Liver (tissue), 9 donors: ENCODE data around the gene ADPRH. TPM values are rescaled to one million over a fixed set of nuclear protein-coding genes. Genes with fewer than 3 reads are reported as not detected.

Experiments used
- DNase-seq: peaks from one replicate; pipeline ENCODE4 v3.0.0-alpha.2; 2017; ENCODE audit warnings: low spot score
- H3K27ac ChIP-seq, 2 donors: one replicate each; pipeline ENCODE4 v1.7.0; 2013; ENCODE audit warnings: inconsistent platforms in 2 of 2, low read length in 2 of 2, control low read depth in 1 of 2, low read depth in 1 of 2, mild to moderate bottlenecking in 1 of 2
- H3K27me3 ChIP-seq, 4 donors: one replicate each; pipeline versions ENCODE4 v1.6.1 to v1.7.0; 2013; ENCODE audit warnings: low read length in 3 of 4, inconsistent platforms in 1 of 4, mild to moderate bottlenecking in 1 of 4, moderate library complexity in 1 of 4; ENCODE audit not compliant: control insufficient read depth in 4 of 4, insufficient read depth in 4 of 4
- H3K36me3 ChIP-seq, 4 donors: one replicate each; pipeline versions ENCODE4 v1.6.1 to v1.7.0; 2013; ENCODE audit warnings: low read length in 3 of 4, mild to moderate bottlenecking in 3 of 4, low read depth in 1 of 4, moderate library complexity in 1 of 4; ENCODE audit not compliant: control insufficient read depth in 4 of 4, insufficient read depth in 3 of 4
- H3K4me1 ChIP-seq, 4 donors: one replicate each; pipeline versions ENCODE4 v1.6.1 to v1.7.0; 2013; ENCODE audit warnings: low read length in 3 of 4, mild to moderate bottlenecking in 3 of 4, moderate library complexity in 1 of 4; ENCODE audit not compliant: control insufficient read depth in 4 of 4, insufficient read depth in 4 of 4
- H3K4me3 ChIP-seq, 3 donors: one replicate each; pipeline versions ENCODE4 v1.6.1 to v1.7.0; 2013; ENCODE audit warnings: low read length in 3 of 3, control low read depth in 1 of 3, low read depth in 1 of 3, mild to moderate bottlenecking in 1 of 3
- H3K9ac ChIP-seq, 2 donors: one replicate each; pipeline ENCODE4 v1.7.0; 2013; ENCODE audit warnings: low read length in 2 of 2, mild to moderate bottlenecking in 2 of 2, moderate library complexity in 2 of 2, control low read depth in 1 of 2, low read depth in 1 of 2
- H3K9me3 ChIP-seq, 4 donors: one replicate each; pipeline versions ENCODE4 v1.6.1 to v1.7.0; 2013; ENCODE audit warnings: low read length in 3 of 4; ENCODE audit not compliant: control insufficient read depth in 4 of 4
- EGR1 ChIP-seq, 2 donors: IDR thresholded peaks; 2 replicates each; pipeline ENCODE4 v1.6.1; 2016 to 2018; ENCODE audit warnings: antibody characterized with exemption in 2 of 2, low read depth in 2 of 2
- FOXA1 ChIP-seq: IDR thresholded peaks from 2 replicates; pipeline ENCODE4 v1.6.1; 2016; ENCODE audit warnings: antibody characterized with exemption
- FOXA2 ChIP-seq: IDR thresholded peaks from 2 replicates; pipeline ENCODE4 v1.6.1; 2016; ENCODE audit warnings: antibody characterized with exemption
- GABPA ChIP-seq, 2 donors: IDR thresholded peaks in 1 of 2; conservative IDR thresholded peaks in 1 of 2; 2 replicates each; pipeline ENCODE4 v1.6.1; 2016; ENCODE audit warnings: antibody characterized with exemption in 2 of 2, mild to moderate bottlenecking in 1 of 2, moderate library complexity in 1 of 2
- HNF4A ChIP-seq, 2 donors: conservative IDR thresholded peaks; 2 replicates each; pipeline ENCODE4 v1.6.1; 2016; ENCODE audit warnings: antibody characterized with exemption in 2 of 2, mild to moderate bottlenecking in 2 of 2
- HNF4G ChIP-seq: IDR thresholded peaks from 2 replicates; pipeline ENCODE4 v1.6.1; 2016; ENCODE audit warnings: antibody characterized with exemption
- JUND ChIP-seq, 2 donors: IDR thresholded peaks; 2 replicates each; pipeline ENCODE4 v1.6.1; 2016; ENCODE audit warnings: antibody characterized with exemption in 2 of 2
- NR2F2 ChIP-seq: IDR thresholded peaks from 2 replicates; pipeline ENCODE4 v1.6.1; 2016; ENCODE audit warnings: antibody characterized with exemption
- RAD21 ChIP-seq, 2 donors: IDR thresholded peaks; 2 replicates each; pipeline ENCODE4 v1.6.1; 2016; ENCODE audit warnings: antibody characterized with exemption in 2 of 2, mild to moderate bottlenecking in 2 of 2
- RXRA ChIP-seq, 2 donors: IDR thresholded peaks; 2 replicates each; pipeline ENCODE4 v1.6.1; 2017 to 2018; ENCODE audit warnings: antibody characterized with exemption in 2 of 2, mild to moderate bottlenecking in 1 of 2
- SP1 ChIP-seq: IDR thresholded peaks from 2 replicates; pipeline ENCODE4 v1.6.1; 2018; ENCODE audit warnings: antibody characterized with exemption, mild to moderate bottlenecking
- YY1 ChIP-seq: IDR thresholded peaks from 2 replicates; pipeline ENCODE4 v1.6.1; 2016; ENCODE audit warnings: antibody characterized with exemption, mild to moderate bottlenecking
- WGBS: extraction: QIAGEN DNeasy Blood & Tissue Kit; methylation state at CpG from one replicate; pipeline ENCODE4 v1.1.7; 2013; 5-methylcytosine and 5-hydroxymethylcytosine counted together
- polyA plus RNA-seq, 2 donors: library from polyadenylated mRNA; stranded (reverse) in 1 of 2; unstranded in 1 of 2; fragments of 200-250 nt in 1 of 2; fragments of >200 nt in 1 of 2; fragmentation: Nextera tagmentation in 1 of 2; extraction: Ambion mirVana in 1 of 2; gene quantifications; one replicate each; pipeline versions ENCODE4 v1.2.1 to v1.2.3, GENCODE V29; 2013 to 2015
- total RNA-seq, 2 donors: library from RNA; depleted of rRNA; stranded (reverse); fragments of >200 nt; gene quantifications; one replicate each; pipeline ENCODE4 v1.2.3, GENCODE V29; 2014
- TF ChIP-seq, protein P1 (sequence below): fragments of 150-350 bp; IDR thresholded peaks from 2 replicates; pipeline ENCODE4 v1.5.1; 2017; ENCODE audit warnings: improper control_type of control experiment, low read depth, low read length; ENCODE audit not compliant: missing input control
- TF ChIP-seq, protein P2 (sequence below): IDR thresholded peaks from 2 replicates; pipeline ENCODE4 v1.6.1; 2016; ENCODE audit warnings: antibody characterized with exemption
- TF ChIP-seq, protein P3 (sequence below): IDR thresholded peaks from 2 replicates; pipeline ENCODE4 v1.6.1; 2016; ENCODE audit warnings: antibody characterized with exemption
- TF ChIP-seq, protein P4 (sequence below): IDR thresholded peaks from 2 replicates; pipeline ENCODE4 v1.6.1; 2016; ENCODE audit warnings: antibody characterized with exemption, mild to moderate bottlenecking
- TF ChIP-seq, protein P5 (sequence below): IDR thresholded peaks from 2 replicates; pipeline ENCODE4 v1.6.1; 2016; ENCODE audit warnings: antibody characterized with exemption
- donor health status: healthy.
- donor health status: healthy.
- donor health status: healthy.
- donor health status: healthy.
- donor health status: healthy.

The ADPRH gene
- total and polyA plus RNA-seq, 4 donors = 0.89 to 3.8 (median 2.4) TPM

DNA sequence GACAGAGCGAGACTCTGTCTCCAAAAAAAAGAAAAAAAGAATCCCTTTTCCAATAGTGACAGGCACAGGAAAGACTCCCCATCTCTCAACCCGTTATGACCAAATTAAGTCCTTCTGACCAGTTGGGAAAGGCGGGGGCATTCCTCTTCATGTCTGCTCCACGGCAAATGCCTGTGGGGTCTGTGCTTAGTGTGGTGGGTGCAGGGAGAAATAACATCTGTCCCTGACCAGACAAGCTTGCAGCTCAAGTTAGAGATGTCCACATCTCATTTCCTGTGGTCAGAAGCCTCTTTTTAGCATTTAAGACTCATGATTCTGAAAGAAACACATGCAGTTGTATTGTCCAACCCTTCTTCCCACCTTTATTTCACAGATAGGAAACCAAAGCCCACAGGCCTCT lies 34.6 kb downstream of the ADPRH start (continued):
- TF ChIP-seq, protein P1, sequence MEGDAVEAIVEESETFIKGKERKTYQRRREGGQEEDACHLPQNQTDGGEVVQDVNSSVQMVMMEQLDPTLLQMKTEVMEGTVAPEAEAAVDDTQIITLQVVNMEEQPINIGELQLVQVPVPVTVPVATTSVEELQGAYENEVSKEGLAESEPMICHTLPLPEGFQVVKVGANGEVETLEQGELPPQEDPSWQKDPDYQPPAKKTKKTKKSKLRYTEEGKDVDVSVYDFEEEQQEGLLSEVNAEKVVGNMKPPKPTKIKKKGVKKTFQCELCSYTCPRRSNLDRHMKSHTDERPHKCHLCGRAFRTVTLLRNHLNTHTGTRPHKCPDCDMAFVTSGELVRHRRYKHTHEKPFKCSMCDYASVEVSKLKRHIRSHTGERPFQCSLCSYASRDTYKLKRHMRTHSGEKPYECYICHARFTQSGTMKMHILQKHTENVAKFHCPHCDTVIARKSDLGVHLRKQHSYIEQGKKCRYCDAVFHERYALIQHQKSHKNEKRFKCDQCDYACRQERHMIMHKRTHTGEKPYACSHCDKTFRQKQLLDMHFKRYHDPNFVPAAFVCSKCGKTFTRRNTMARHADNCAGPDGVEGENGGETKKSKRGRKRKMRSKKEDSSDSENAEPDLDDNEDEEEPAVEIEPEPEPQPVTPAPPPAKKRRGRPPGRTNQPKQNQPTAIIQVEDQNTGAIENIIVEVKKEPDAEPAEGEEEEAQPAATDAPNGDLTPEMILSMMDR = no peak
- TF ChIP-seq, protein P2, sequence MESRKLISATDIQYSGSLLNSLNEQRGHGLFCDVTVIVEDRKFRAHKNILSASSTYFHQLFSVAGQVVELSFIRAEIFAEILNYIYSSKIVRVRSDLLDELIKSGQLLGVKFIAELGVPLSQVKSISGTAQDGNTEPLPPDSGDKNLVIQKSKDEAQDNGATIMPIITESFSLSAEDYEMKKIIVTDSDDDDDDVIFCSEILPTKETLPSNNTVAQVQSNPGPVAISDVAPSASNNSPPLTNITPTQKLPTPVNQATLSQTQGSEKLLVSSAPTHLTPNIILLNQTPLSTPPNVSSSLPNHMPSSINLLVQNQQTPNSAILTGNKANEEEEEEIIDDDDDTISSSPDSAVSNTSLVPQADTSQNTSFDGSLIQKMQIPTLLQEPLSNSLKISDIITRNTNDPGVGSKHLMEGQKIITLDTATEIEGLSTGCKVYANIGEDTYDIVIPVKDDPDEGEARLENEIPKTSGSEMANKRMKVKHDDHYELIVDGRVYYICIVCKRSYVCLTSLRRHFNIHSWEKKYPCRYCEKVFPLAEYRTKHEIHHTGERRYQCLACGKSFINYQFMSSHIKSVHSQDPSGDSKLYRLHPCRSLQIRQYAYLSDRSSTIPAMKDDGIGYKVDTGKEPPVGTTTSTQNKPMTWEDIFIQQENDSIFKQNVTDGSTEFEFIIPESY = no peak
- TF ChIP-seq RAD21 (IDR thresholded peaks at IDR 0.05) = no peak
- TF ChIP-seq GABPA (IDR thresholded peaks at IDR 0.05 in 1 of 2, conservative IDR thresholded peaks at IDR 0.05 in 1 of 2) = no peak
- TF ChIP-seq, protein P3, sequence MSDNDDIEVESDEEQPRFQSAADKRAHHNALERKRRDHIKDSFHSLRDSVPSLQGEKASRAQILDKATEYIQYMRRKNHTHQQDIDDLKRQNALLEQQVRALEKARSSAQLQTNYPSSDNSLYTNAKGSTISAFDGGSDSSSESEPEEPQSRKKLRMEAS = no peak
- no peak for TF ChIP-seq HNF4A (conservative IDR thresholded peaks at IDR 0.05)
- TF ChIP-seq EGR1 (IDR thresholded peaks at IDR 0.05; ENCODE audit: low read depth in 2 of 2) = no peak

DNA sequence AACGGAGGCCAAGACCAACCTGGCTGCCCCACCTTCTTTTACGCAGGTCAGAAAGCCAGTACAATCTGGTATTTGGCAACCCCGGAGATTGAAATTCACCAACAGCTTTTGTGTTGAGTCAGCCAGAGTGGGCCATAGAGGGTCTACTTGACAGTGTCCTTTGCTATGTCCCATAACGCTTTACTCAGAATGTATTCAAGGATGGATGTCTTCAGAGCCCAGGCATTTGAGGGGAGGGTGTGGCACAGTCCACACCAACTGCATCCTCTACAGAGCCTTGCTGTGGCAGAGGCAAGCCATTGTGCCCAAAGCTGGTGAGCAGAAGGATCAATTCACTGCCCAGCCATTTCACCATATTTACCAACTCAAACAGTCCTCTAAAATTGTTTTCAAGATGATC lies 36.8 kb downstream of the ADPRH start:
- Histone ChIP-seq H3K27ac (no peak overlapping the region), H3K27me3 (no peaks in the 10 kb centered on the region), H3K9ac (no peak overlapping the region), H3K36me3 (peaks cover 4 to 47% (median 22%) of the 10 kb centered on the region in 4 donors), H3K9me3 (no peaks in the 10 kb centered on the region), H3K4me1 (no peaks in the 10 kb centered on the region), H3K4me3 (no peak overlapping the region)
- no peak for DNase-seq
- no peak for TF ChIP-seq JUND (IDR thresholded peaks at IDR 0.05)
- TF ChIP-seq SP1 = no peak
- no peak for TF ChIP-seq HNF4G
- 86% methylated on average over 4 of the region's 4 CpGs for WGBS

DNA sequence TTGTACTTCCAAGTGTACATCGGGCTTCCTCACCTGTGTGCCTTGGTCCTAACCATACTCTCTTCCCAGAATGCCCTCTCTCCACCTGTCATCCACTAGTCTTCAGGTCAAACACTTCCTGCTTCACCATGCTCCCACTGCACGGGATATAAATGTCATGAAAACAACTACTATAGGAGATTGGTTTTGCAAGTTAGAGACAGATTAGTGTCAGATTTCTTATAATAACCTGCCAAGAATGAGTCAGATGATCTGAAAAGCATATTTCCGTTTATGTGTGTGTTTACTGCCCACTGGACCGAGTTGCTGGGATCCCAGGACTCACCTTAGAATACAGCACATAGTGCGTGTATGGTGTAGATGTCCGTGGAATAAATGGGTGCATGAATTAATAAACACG lies 39.8 kb downstream of the ADPRH start:
- Histone ChIP-seq H3K36me3 (peaks cover 0 to 43% (median 20%) of the 10 kb centered on the region in 4 donors), H3K9ac (no peak overlapping the region), H3K9me3 (no peaks in the 10 kb centered on the region), H3K27me3 (no peaks in the 10 kb centered on the region), H3K4me3 (no peak overlapping the region), H3K4me1 (no peaks in the 10 kb centered on the region), H3K27ac (no peak overlapping the region)
- 86% methylated on average over 7 of the region's 7 CpGs for whole genome bisulfite sequencing
- no peak for DNase-seq
- no peak for TF ChIP-seq NR2F2
- no peak for TF ChIP-seq EGR1 (IDR thresholded peaks at IDR 0.05; ENCODE audit: low read depth in 2 of 2)
- no peak for TF ChIP-seq JUND (IDR thresholded peaks at IDR 0.05)
- no peak for TF ChIP-seq FOXA1
- TF ChIP-seq RXRA (IDR thresholded peaks at IDR 0.05) = no peak
- no peak for TF ChIP-seq SP1
- TF ChIP-seq, protein P2 = no peak
- TF ChIP-seq YY1 = no peak
- TF ChIP-seq, protein P4, sequence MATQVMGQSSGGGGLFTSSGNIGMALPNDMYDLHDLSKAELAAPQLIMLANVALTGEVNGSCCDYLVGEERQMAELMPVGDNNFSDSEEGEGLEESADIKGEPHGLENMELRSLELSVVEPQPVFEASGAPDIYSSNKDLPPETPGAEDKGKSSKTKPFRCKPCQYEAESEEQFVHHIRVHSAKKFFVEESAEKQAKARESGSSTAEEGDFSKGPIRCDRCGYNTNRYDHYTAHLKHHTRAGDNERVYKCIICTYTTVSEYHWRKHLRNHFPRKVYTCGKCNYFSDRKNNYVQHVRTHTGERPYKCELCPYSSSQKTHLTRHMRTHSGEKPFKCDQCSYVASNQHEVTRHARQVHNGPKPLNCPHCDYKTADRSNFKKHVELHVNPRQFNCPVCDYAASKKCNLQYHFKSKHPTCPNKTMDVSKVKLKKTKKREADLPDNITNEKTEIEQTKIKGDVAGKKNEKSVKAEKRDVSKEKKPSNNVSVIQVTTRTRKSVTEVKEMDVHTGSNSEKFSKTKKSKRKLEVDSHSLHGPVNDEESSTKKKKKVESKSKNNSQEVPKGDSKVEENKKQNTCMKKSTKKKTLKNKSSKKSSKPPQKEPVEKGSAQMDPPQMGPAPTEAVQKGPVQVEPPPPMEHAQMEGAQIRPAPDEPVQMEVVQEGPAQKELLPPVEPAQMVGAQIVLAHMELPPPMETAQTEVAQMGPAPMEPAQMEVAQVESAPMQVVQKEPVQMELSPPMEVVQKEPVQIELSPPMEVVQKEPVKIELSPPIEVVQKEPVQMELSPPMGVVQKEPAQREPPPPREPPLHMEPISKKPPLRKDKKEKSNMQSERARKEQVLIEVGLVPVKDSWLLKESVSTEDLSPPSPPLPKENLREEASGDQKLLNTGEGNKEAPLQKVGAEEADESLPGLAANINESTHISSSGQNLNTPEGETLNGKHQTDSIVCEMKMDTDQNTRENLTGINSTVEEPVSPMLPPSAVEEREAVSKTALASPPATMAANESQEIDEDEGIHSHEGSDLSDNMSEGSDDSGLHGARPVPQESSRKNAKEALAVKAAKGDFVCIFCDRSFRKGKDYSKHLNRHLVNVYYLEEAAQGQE = no peak
- TF ChIP-seq, protein P3 = no peak
- TF ChIP-seq FOXA2 = no peak
- no peak for TF ChIP-seq RAD21 (IDR thresholded peaks at IDR 0.05)
- TF ChIP-seq, protein P5, sequence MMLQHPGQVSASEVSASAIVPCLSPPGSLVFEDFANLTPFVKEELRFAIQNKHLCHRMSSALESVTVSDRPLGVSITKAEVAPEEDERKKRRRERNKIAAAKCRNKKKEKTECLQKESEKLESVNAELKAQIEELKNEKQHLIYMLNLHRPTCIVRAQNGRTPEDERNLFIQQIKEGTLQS = no peak
